HepG2 (cell line): ENCODE measurements around the gene EIF3L. TPM values are rescaled to one million over a fixed set of nuclear protein-coding genes. Genes with fewer than 3 reads are reported as not detected.
A peak's percentile ranks its signal among the peaks of the same experiment; 100 is the strongest.

Experiments
- ATAC-seq: fragments of 200-7000 bp; cut with Tn5 transposase; 3 replicates; pipeline ENCODE4 v1.9.1; 2020; ENCODE audit warnings: mild to moderate bottlenecking, moderate library complexity
- BruUV-seq: library from RNA; stranded (reverse); fragments of 400-500 nt; replicated peaks from 2 replicates; lab custom pipeline; 2021; lab: Mats Ljungman, UMichigan
- CTCF ChIA-PET: fragments of 300-600 bp; formaldehyde crosslinking; extraction: SDS; loops from one replicate; lab custom pipeline; 2021; ENCODE audit warnings: low total read pairs, inconsistent platforms, low intra/inter-chr PET ratio; lab: Yijun Ruan, JAX
- POLR2A ChIA-PET: fragments of 350-600 bp; sonication (Branson Sonifier 250); formaldehyde crosslinking; loops from one replicate; lab custom pipeline; 2020; ENCODE audit warnings: antibody characterized with exemption, inconsistent platforms; lab: Yijun Ruan, JAX
- DNase-seq: peaks from one replicate; pipeline ENCODE4 v3.0.0-alpha.2; 2015; ENCODE audit warnings: low spot score
- FAIRE-seq: peaks from 3 replicates; lab custom pipeline; 2011; peaks lifted over from hg19 to GRCh38; lab: Jason Lieb, UNC
- H2AFZ ChIP-seq: one replicate; pipeline ENCODE4 v1.6.1; 2011; ENCODE audit warnings: low read length, inconsistent platforms
- H3K27ac ChIP-seq: fragments of 300-600 bp; 3 replicates; pipeline ENCODE4 v1.8.0; 2011; ENCODE audit warnings: mixed run types, mild to moderate bottlenecking, mixed read lengths, low read length, inconsistent platforms; ENCODE audit not compliant: insufficient read depth; ENCODE audit errors: extremely low read length
- H3K27me3 ChIP-seq, 2 experiments: fragments of 200-600 bp in 1 of 2; 2 replicates in 1 of 2; 3 replicates in 1 of 2; pipeline versions ENCODE4 v1.6.0 to v1.8.0; 2011; ENCODE audit warnings: low read length in 2 of 2, mild to moderate bottlenecking in 2 of 2, moderate library complexity in 2 of 2, inconsistent platforms in 1 of 2; ENCODE audit not compliant: insufficient read depth in 2 of 2, control insufficient read depth in 1 of 2
- H3K36me3 ChIP-seq, 2 experiments: fragments of 200-600 bp in 1 of 2; replicated peaks in 1 of 2; 2 replicates in 1 of 2; 3 replicates in 1 of 2; pipeline versions ENCODE4 v1.5.1 to v1.8.0; 2011; ENCODE audit warnings: low read length in 2 of 2, inconsistent platforms in 1 of 2; ENCODE audit not compliant: insufficient read depth in 2 of 2, control insufficient read depth in 1 of 2
- H3K4me1 ChIP-seq: 2 replicates; pipeline ENCODE4 v1.5.1; 2012; ENCODE audit warnings: low read length, inconsistent platforms; ENCODE audit not compliant: insufficient read depth
- H3K4me2 ChIP-seq: 2 replicates; pipeline ENCODE4 v1.6.0; 2011; ENCODE audit warnings: low read depth, low read length, inconsistent platforms
- H3K4me3 ChIP-seq, 3 experiments: fragments of 200-600 bp in 1 of 3; sonication (generic), shearing (Covaris generic) in 1 of 3; replicated peaks in 1 of 3; 2 replicates each; pipeline ENCODE4 v1.5.1; 2011 to 2016; ENCODE audit warnings: low read length in 3 of 3, inconsistent platforms in 2 of 3, low read depth in 2 of 3, mild to moderate bottlenecking in 2 of 3, control low read depth in 1 of 3, mixed read lengths in 1 of 3; ENCODE audit not compliant: insufficient read depth in 1 of 3
- H3K79me2 ChIP-seq: one replicate; pipeline ENCODE4 v1.6.1; 2011; ENCODE audit warnings: low read length, inconsistent platforms; ENCODE audit not compliant: insufficient read depth
- H3K9ac ChIP-seq: 2 replicates; pipeline ENCODE4 v1.6.0; 2011; ENCODE audit warnings: mild to moderate bottlenecking, low read depth, low read length, inconsistent platforms; ENCODE audit not compliant: insufficient read depth
- H3K9me3 ChIP-seq: 2 replicates; pipeline ENCODE4 v1.5.1; 2012; ENCODE audit warnings: mild to moderate bottlenecking, low read length
- H4K20me1 ChIP-seq: 2 replicates; pipeline ENCODE4 v1.6.0; 2011; ENCODE audit warnings: inconsistent platforms, mild to moderate bottlenecking, low read length, moderate library complexity; ENCODE audit not compliant: insufficient read depth
- HDAC1 ChIP-seq: sonication (generic); formaldehyde crosslinking; IDR thresholded peaks from 2 replicates; pipeline ENCODE4 v1.5.1; 2020; ENCODE audit warnings: mild to moderate bottlenecking, missing genetic modification reagents
- NFATC3 ChIP-seq: sonication (generic); formaldehyde crosslinking; IDR thresholded peaks from 2 replicates; pipeline ENCODE4 v1.5.1; 2020; ENCODE audit warnings: mild to moderate bottlenecking, missing genetic modification reagents
- NRL ChIP-seq: sonication (generic); formaldehyde crosslinking; IDR thresholded peaks from 2 replicates; pipeline ENCODE4 v1.5.0; 2020; ENCODE audit warnings: missing genetic modification reagents, mild to moderate bottlenecking, moderate library complexity, borderline replicate concordance
- SP4 ChIP-seq: sonication (generic); formaldehyde crosslinking; IDR thresholded peaks from 2 replicates; pipeline ENCODE4 v1.8.1; 2023; ENCODE audit warnings: mild to moderate bottlenecking, missing genetic modification reagents
- TBP ChIP-seq: sonication (generic); formaldehyde crosslinking; IDR thresholded peaks from 2 replicates; pipeline ENCODE4 v1.5.0; 2020; ENCODE audit warnings: missing genetic modification reagents
- WGBS: methylation state at CpG from one replicate; pipeline ENCODE4 v1.1.6; 2017; ENCODE audit warnings: low lambda C conversion rate; 5-methylcytosine and 5-hydroxymethylcytosine counted together
- in situ Hi-C: cut with HindIII; loops from 2 replicates; pipeline ENCODE4 v1.10.0; 2017; ENCODE audit warnings: low pct_unique_long_range_greater_than_20kb; ENCODE audit not compliant: extremely low pct_ligation_motif_present
- intact Hi-C: fragments of 100-400 bp; cut with micrococcal nuclease; formaldehyde crosslinking; loops from one replicate; pipeline ENCODE4 v1.10.0; 2022; ENCODE audit not compliant: unreplicated experiment
- polyA plus RNA-seq, 8 experiments: library from polyadenylated mRNA; depleted of rRNA in 3 of 8; stranded (reverse) in 7 of 8; unstranded in 1 of 8; fragments of >200 nt; fragmentation: Illumina TruSeq in 4 of 8; extraction: Trizol in 4 of 8; gene quantifications; 2 replicates each; pipeline versions ENCODE4 v1.2.1 to v1.2.3, GENCODE V29; 2011 to 2016; ENCODE audit warnings: low read depth in 4 of 8, missing spikeins in 1 of 8, mixed read lengths in 1 of 8; ENCODE audit not compliant: insufficient read depth in 1 of 8
- total RNA-seq, 5 experiments: library from RNA; depleted of rRNA; stranded (reverse); fragments of >200 nt; fragmentation: Illumina TruSeq; extraction: Trizol; gene quantifications; 2 replicates each; pipeline ENCODE4 v1.2.3, GENCODE V29; 2016; ENCODE audit warnings: low read depth in 1 of 5
- TF ChIP-seq, protein P1 (sequence below): sonication (generic); formaldehyde crosslinking; IDR thresholded peaks from 2 replicates; pipeline ENCODE4 v1.8.1; 2022; ENCODE audit warnings: low read depth, mild to moderate bottlenecking, missing genetic modification reagents
- TF ChIP-seq, protein P2 (sequence below): sonication (generic); formaldehyde crosslinking; IDR thresholded peaks from 2 replicates; pipeline ENCODE4 v1.4.0; 2020; ENCODE audit warnings: missing genetic modification reagents
- TF ChIP-seq, protein P3 (sequence below): sonication (generic); formaldehyde crosslinking; IDR thresholded peaks from 2 replicates; pipeline ENCODE4 v1.8.0; 2022; ENCODE audit warnings: low read depth, missing genetic modification reagents

EIF3L gene
- total and polyA plus RNA-seq, 2 of the 13 experiments (the other 11 are each of a cell fraction or from before 2014, with no cell fraction given), result 514 to 793 TPM

DNA sequence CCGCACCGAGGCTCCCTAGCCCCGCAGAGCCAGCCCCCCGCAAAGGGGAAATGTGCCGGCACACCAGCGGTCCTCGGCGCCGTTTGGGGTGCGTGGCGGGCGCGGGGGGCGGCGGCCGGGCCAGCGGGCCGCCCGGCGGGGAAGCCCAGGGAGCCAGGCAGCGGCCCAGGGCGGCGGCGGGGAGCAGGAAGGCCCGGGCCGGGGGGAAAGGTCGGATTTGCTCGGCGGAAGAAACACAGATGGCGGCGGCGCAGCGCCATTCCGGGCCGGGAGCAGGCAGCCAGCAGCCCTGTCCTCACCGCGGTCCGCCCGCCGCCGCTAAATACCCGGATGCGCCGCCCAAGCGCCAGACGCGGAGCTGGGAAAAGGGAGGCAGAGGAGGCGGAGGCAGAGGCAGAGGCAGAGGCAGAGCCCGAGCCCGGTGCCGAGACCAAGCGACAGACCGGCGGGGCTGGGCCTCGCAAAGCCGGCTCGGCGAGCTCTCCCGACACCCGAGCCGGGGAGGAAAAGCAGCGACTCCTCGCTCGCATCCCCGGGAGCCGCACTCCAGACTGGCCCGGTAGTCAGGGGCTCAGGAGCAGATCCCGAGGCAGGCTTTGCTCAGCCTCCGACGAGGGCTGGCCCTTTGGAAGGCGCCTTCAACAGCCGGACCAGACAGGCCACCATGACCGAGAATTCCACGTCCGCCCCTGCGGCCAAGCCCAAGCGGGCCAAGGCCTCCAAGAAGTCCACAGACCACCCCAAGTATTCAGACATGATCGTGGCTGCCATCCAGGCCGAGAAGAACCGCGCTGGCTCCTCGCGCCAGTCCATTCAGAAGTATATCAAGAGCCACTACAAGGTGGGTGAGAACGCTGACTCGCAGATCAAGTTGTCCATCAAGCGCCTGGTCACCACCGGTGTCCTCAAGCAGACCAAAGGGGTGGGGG, 44.1 kb upstream of the EIF3L start (continued):
- TF ChIP-seq, protein P1, sequence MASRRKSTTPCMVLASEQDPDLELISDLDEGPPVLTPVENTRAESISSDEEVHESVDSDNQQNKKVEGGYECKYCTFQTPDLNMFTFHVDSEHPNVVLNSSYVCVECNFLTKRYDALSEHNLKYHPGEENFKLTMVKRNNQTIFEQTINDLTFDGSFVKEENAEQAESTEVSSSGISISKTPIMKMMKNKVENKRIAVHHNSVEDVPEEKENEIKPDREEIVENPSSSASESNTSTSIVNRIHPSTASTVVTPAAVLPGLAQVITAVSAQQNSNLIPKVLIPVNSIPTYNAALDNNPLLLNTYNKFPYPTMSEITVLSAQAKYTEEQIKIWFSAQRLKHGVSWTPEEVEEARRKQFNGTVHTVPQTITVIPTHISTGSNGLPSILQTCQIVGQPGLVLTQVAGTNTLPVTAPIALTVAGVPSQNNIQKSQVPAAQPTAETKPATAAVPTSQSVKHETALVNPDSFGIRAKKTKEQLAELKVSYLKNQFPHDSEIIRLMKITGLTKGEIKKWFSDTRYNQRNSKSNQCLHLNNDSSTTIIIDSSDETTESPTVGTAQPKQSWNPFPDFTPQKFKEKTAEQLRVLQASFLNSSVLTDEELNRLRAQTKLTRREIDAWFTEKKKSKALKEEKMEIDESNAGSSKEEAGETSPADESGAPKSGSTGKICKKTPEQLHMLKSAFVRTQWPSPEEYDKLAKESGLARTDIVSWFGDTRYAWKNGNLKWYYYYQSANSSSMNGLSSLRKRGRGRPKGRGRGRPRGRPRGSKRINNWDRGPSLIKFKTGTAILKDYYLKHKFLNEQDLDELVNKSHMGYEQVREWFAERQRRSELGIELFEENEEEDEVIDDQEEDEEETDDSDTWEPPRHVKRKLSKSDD (CRISPR knock-in tag), result no peak; the same call in none of the 2 replicates
- peak; percentile 90; the same call in 1 of the 2 replicates for TF ChIP-seq NFATC3

DNA sequence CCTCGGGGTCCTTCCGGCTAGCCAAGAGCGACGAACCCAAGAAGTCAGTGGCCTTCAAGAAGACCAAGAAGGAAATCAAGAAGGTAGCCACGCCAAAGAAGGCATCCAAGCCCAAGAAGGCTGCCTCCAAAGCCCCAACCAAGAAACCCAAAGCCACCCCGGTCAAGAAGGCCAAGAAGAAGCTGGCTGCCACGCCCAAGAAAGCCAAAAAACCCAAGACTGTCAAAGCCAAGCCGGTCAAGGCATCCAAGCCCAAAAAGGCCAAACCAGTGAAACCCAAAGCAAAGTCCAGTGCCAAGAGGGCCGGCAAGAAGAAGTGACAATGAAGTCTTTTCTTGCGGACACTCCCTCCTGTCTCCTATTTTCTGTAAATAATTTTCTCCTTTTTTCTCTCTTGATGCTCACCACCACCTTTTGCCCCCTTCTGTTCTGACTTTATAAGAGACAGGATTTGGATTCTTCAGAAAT, 43.4 kb upstream of the EIF3L start:
- peak overlapping the region; percentile 88 for H3K9ac ChIP-seq
- in situ Hi-C loops (no loop called here), intact Hi-C loops (loop anchor here (10.0 kb wide), 1 partner anchor 151 kb away; the partner anchor contains the start of gene PDXP)
- under 1% methylated on average over 7 of the region's 10 CpGs for WGBS
- H3K9me3 ChIP-seq, result no peaks in the 10 kb centered on the region
- FAIRE-seq, result no peak
- no peaks in the 10 kb centered on the region; a peak in 1 of 5 replicates for H3K27me3 ChIP-seq
- ATAC-seq, result no peak
- H3K27ac ChIP-seq, result peak overlapping the region; percentile 77
- H3K4me2 ChIP-seq, result peak overlapping the region; percentile 97
- BruUV-seq, result no TSS peak
- peaks cover 42% of the 10 kb centered on the region; the same call in 1 of the 2 replicates for H4K20me1 ChIP-seq
- peaks cover 33% of the 10 kb centered on the region for H3K4me1 ChIP-seq
- no peaks in the 10 kb centered on the region for H3K36me3 ChIP-seq
- ChIA-PET POLR2A (interaction anchor here (0.7 to 8.6 kb wide), 23 partner anchors 9 to 198 kb away, joined by 3 to 127 read pairs (median 7); partner anchors contain the start of genes C22orf23, GGA1, LGALS1 and PDXP), CTCF (no interaction called here)
- no peak for DNase-seq
- no peak overlapping the region for H2AFZ ChIP-seq
- peaks cover 25% of the 10 kb centered on the region for H3K79me2 ChIP-seq
- H3K4me3 ChIP-seq, result peak overlapping the region; percentile 78 to 95 (median 93)
- TF ChIP-seq NRL (CRISPR knock-in tag) (no peak), SP4 (0 out of 2 replicates have a peak, but pooled peaks have one; percentile 30), HDAC1 (0 out of 2 replicates have a peak, but pooled peaks have one; percentile 15), TBP (no peak)
- TF ChIP-seq, protein P2, sequence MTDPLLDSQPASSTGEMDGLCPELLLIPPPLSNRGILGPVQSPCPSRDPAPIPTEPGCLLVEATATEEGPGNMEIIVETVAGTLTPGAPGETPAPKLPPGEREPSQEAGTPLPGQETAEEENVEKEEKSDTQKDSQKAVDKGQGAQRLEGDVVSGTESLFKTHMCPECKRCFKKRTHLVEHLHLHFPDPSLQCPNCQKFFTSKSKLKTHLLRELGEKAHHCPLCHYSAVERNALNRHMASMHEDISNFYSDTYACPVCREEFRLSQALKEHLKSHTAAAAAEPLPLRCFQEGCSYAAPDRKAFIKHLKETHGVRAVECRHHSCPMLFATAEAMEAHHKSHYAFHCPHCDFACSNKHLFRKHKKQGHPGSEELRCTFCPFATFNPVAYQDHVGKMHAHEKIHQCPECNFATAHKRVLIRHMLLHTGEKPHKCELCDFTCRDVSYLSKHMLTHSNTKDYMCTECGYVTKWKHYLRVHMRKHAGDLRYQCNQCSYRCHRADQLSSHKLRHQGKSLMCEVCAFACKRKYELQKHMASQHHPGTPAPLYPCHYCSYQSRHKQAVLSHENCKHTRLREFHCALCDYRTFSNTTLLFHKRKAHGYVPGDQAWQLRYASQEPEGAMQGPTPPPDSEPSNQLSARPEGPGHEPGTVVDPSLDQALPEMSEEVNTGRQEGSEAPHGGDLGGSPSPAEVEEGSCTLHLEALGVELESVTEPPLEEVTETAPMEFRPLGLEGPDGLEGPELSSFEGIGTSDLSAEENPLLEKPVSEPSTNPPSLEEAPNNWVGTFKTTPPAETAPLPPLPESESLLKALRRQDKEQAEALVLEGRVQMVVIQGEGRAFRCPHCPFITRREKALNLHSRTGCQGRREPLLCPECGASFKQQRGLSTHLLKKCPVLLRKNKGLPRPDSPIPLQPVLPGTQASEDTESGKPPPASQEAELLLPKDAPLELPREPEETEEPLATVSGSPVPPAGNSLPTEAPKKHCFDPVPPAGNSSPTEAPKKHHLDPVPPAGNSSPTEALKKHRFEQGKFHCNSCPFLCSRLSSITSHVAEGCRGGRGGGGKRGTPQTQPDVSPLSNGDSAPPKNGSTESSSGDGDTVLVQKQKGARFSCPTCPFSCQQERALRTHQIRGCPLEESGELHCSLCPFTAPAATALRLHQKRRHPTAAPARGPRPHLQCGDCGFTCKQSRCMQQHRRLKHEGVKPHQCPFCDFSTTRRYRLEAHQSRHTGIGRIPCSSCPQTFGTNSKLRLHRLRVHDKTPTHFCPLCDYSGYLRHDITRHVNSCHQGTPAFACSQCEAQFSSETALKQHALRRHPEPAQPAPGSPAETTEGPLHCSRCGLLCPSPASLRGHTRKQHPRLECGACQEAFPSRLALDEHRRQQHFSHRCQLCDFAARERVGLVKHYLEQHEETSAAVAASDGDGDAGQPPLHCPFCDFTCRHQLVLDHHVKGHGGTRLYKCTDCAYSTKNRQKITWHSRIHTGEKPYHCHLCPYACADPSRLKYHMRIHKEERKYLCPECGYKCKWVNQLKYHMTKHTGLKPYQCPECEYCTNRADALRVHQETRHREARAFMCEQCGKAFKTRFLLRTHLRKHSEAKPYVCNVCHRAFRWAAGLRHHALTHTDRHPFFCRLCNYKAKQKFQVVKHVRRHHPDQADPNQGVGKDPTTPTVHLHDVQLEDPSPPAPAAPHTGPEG, result no peak
- TF ChIP-seq, protein P3, sequence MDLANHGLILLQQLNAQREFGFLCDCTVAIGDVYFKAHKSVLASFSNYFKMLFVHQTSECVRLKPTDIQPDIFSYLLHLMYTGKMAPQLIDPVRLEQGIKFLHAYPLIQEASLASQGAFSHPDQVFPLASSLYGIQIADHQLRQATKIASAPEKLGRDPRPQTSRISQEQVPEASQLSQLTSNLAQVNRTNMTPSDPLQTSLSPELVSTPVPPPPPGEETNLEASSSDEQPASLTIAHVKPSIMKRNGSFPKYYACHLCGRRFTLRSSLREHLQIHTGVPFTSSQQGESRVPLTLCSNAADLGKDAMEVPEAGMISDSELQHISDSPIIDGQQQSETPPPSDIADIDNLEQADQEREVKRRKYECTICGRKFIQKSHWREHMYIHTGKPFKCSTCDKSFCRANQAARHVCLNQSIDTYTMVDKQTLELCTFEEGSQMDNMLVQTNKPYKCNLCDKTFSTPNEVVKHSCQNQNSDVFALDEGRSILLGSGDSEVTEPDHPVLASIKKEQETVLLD (CRISPR knock-in tag), result 0 out of 2 replicates have a peak, but pooled peaks have one; percentile 12
